IMR-90 (cell line): ENCODE results near the gene ELF2.

Experiments used
- BHLHE40 ChIP-seq: fragments of 150-350 bp; IDR thresholded peaks from 2 replicates; pipeline ENCODE4 v1.6.1; 2016; ENCODE audit warnings: mild to moderate bottlenecking, low read depth, low read length
- CEBPB ChIP-seq: IDR thresholded peaks from 2 replicates; pipeline ENCODE4 v1.6.1; 2012; ENCODE audit warnings: low read depth, low read length, improper control_type of control experiment
- CHD1 ChIP-seq: IDR thresholded peaks from 2 replicates; pipeline ENCODE4 v1.6.1; 2012; ENCODE audit warnings: low read depth, low read length, improper control_type of control experiment
- CTCF ChIP-seq: conservative IDR thresholded peaks from 2 replicates; pipeline ENCODE4 v1.5.1; 2012; ENCODE audit warnings: mild to moderate bottlenecking, low read depth, low read length, improper control_type of control experiment
- POLR2A ChIP-seq: IDR thresholded peaks from 2 replicates; pipeline ENCODE4 v1.6.1; 2012; ENCODE audit warnings: mild to moderate bottlenecking, low read depth, low read length
- RAD21 ChIP-seq: IDR thresholded peaks from 2 replicates; pipeline ENCODE4 v1.6.1; 2012; ENCODE audit warnings: low read length, improper control_type of control experiment
- RCOR1 ChIP-seq: IDR thresholded peaks from 2 replicates; pipeline ENCODE4 v1.6.1; 2012; ENCODE audit warnings: mild to moderate bottlenecking, low read length, improper control_type of control experiment; ENCODE audit not compliant: insufficient replicate concordance
- SMC3 ChIP-seq: fragments of 150-350 bp; IDR thresholded peaks from 2 replicates; pipeline ENCODE4 v1.6.1; 2016; ENCODE audit warnings: low read depth, mild to moderate bottlenecking, antibody characterized with exemption, low read length, moderate library complexity
- TF ChIP-seq, protein P1 (sequence below): fragments of 150-350 bp; IDR thresholded peaks from 2 replicates; pipeline ENCODE4 v1.6.1; 2017; ENCODE audit warnings: mild to moderate bottlenecking, antibody characterized with exemption, low read length, low read depth

DNA sequence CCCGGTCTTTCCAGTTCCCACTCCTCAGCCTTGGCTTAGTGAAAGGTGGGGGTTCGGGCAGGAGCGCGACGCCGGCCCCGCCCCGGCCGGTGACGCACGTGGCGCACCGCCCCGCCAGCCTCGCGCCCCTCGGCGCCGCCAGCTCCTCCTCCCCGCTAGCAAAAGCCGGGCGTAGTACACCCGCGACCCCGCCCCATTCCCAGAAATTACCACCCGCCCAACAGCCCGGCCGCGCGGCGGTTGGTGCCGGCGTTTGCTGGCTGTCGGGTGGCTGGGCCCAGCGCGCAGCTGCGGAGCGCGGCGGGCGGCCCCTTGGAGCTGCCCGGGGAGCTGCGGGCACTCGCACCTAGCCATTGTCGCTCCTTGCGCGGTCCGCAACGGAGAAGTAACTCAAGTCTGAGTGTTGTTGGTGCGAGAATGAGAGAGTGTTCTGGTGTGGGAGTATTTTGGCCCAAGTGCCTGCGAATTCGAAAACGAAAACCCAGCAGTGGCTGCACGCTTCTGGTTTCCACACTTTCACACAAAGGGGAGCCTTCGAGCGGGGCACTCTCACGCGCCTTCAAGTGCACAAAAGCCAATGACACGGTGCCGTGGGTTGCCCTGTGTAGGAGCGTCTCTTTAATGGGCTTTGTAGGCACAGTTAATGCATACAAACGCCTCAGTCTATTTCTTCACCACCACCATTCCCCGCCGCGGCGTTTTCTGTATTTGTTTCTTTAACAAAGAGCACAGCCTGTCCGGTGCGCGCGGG is 1.0 kb upstream of the ELF2 start:
- TF ChIP-seq CTCF = no peak
- TF ChIP-seq RAD21 = peak; percentile 5; the same call in 1 of the 2 replicates
- peak; percentile 60; the same call in 1 of the 2 replicates for TF ChIP-seq POLR2A
- no peak for TF ChIP-seq RCOR1
- no peak for TF ChIP-seq CHD1
- TF ChIP-seq, protein P1, sequence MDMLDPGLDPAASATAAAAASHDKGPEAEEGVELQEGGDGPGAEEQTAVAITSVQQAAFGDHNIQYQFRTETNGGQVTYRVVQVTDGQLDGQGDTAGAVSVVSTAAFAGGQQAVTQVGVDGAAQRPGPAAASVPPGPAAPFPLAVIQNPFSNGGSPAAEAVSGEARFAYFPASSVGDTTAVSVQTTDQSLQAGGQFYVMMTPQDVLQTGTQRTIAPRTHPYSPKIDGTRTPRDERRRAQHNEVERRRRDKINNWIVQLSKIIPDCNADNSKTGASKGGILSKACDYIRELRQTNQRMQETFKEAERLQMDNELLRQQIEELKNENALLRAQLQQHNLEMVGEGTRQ = peak; percentile 64
- TF ChIP-seq SMC3 = no peak
- TF ChIP-seq BHLHE40 = no peak
- no peak for TF ChIP-seq CEBPB
